Measurements from ENCODE around the gene NIFK. TPM values are rescaled to one million over a fixed set of nuclear protein-coding genes. Genes with fewer than 3 reads are reported as not detected.

NIFK gene
- total and polyA plus RNA-seq, 2 donors (not counting 1 experiment from before 2014, with no cell fraction given), result 9.2 to 56.3 TPM

- no peak overlapping the region for H3K27ac ChIP-seq (ENCODE audit: low read length in 2 of 2)
- no peak overlapping the region for H3K4me2 ChIP-seq (replicated peaks; ENCODE audit: low read depth, low read length, poor library complexity, severe bottlenecking)
- H2AFZ ChIP-seq (ENCODE audit: insufficient read depth, low read depth, low read length, poor library complexity, severe bottlenecking), result no peak overlapping the region
- no peak overlapping the region for H3K9ac ChIP-seq (ENCODE audit: low read length)
- WGBS (ENCODE audit: insufficient coverage), result 100% methylated on average over 2 of the region's 2 CpGs
- Mint-ChIP-seq H3K27ac (no peak overlapping the region), H3K9me3 (ENCODE audit: insufficient read depth) (no peaks in the 10 kb centered on the region), H3K4me3 (no peak overlapping the region), H3K4me1 (no peaks in the 10 kb centered on the region), H3K27me3 (no peaks in the 10 kb centered on the region)
- intact Hi-C loops (cut with micrococcal nuclease), result no loop called here
- H4K20me1 ChIP-seq (ENCODE audit: control insufficient read depth, insufficient read depth, low read length, poor library complexity, severe bottlenecking), result peaks cover 22% of the 10 kb centered on the region
- DNase-seq, result no peak
- H3K4me1 ChIP-seq (ENCODE audit: control insufficient read depth in 2 of 2, insufficient read depth in 2 of 2, low read length in 2 of 2), result no peaks in the 10 kb centered on the region
- H3K27me3 ChIP-seq (replicated peaks in 1 of 4; ENCODE audit: control extremely low read depth in 1 of 4, control insufficient read depth in 3 of 4, insufficient read depth in 4 of 4, low read length in 3 of 4), result no peaks in the 10 kb centered on the region
- CTCF ChIA-PET, result interaction anchor here (1.0 kb wide), 1 partner anchor 9 kb away, joined by 4 read pairs; no protein-coding TSS in a partner anchor
- POLR2A ChIA-PET, result no interaction called here
- H3K4me3 ChIP-seq (ENCODE audit: control extremely low read depth in 1 of 5, extremely low read depth in 1 of 5, insufficient read depth in 1 of 5, low read depth in 2 of 5, low read length in 4 of 5), result no peak overlapping the region
- TF ChIP-seq, protein P1, sequence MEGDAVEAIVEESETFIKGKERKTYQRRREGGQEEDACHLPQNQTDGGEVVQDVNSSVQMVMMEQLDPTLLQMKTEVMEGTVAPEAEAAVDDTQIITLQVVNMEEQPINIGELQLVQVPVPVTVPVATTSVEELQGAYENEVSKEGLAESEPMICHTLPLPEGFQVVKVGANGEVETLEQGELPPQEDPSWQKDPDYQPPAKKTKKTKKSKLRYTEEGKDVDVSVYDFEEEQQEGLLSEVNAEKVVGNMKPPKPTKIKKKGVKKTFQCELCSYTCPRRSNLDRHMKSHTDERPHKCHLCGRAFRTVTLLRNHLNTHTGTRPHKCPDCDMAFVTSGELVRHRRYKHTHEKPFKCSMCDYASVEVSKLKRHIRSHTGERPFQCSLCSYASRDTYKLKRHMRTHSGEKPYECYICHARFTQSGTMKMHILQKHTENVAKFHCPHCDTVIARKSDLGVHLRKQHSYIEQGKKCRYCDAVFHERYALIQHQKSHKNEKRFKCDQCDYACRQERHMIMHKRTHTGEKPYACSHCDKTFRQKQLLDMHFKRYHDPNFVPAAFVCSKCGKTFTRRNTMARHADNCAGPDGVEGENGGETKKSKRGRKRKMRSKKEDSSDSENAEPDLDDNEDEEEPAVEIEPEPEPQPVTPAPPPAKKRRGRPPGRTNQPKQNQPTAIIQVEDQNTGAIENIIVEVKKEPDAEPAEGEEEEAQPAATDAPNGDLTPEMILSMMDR (IDR thresholded peaks at IDR 0.05), result no peak
- no peak for TF ChIP-seq EZH2 (IDR thresholded peaks at IDR 0.05; ENCODE audit: borderline replicate concordance, insufficient read depth, low read depth, low read length, poor library complexity, severe bottlenecking)
- H3K9me3 ChIP-seq (ENCODE audit: control extremely low read depth in 1 of 3, control insufficient read depth in 2 of 3, insufficient read depth in 1 of 3, low read length in 2 of 3), result no peaks in the 10 kb centered on the region
- peaks cover 8 to 57% of the 10 kb centered on the region in 2 experiments for H3K36me3 ChIP-seq (replicated peaks in 1 of 2; ENCODE audit: control extremely low read depth in 1 of 2, control insufficient read depth in 1 of 2, extremely low read depth in 1 of 2, insufficient read depth in 2 of 2, low read length in 1 of 2)
- H3K79me2 ChIP-seq (ENCODE audit: control insufficient read depth, insufficient read depth, low read length), result peaks cover 28% of the 10 kb centered on the region
- ATAC-seq (ENCODE audit: low read depth), result no peak
Observed at GRCh38 chr2:121727332-121727731, 9.3 kb downstream of the NIFK start.

- CTCF ChIA-PET, result no interaction called here
- POLR2A ChIA-PET, result no interaction called here
- intact Hi-C loops (cut with micrococcal nuclease), result no loop called here
Observed at GRCh38 chr2:121723316-121723715, 13.4 kb downstream of the NIFK start.

More at GRCh38 chr2:121723316-121723715, 13.4 kb downstream of the NIFK start:
- Histone ChIP-seq H2AFZ (ENCODE audit: insufficient read depth, low read depth, low read length, poor library complexity, severe bottlenecking) (no peak overlapping the region), H3K36me3 (replicated peaks in 1 of 2; ENCODE audit: control extremely low read depth in 1 of 2, control insufficient read depth in 1 of 2, extremely low read depth in 1 of 2, insufficient read depth in 2 of 2, low read length in 1 of 2) (peaks cover 1 to 24% of the 10 kb centered on the region in 2 experiments), H3K79me2 (ENCODE audit: control insufficient read depth, insufficient read depth, low read length) (no peaks in the 10 kb centered on the region), H3K4me2 (replicated peaks; ENCODE audit: low read depth, low read length, poor library complexity, severe bottlenecking) (no peak overlapping the region), H3K4me1 (ENCODE audit: control insufficient read depth in 2 of 2, insufficient read depth in 2 of 2, low read length in 2 of 2) (peaks cover 0 to 6% of the 10 kb centered on the region in 2 donors), H3K27ac (ENCODE audit: low read length in 2 of 2) (no peak overlapping the region), H3K9ac (ENCODE audit: low read length) (no peak overlapping the region), H4K20me1 (ENCODE audit: control insufficient read depth, insufficient read depth, low read length, poor library complexity, severe bottlenecking) (no peaks in the 10 kb centered on the region), H3K27me3 (replicated peaks in 1 of 4; ENCODE audit: control extremely low read depth in 1 of 4, control insufficient read depth in 3 of 4, insufficient read depth in 4 of 4, low read length in 3 of 4) (no peaks in the 10 kb centered on the region), H3K9me3 (ENCODE audit: control extremely low read depth in 1 of 3, control insufficient read depth in 2 of 3, insufficient read depth in 1 of 3, low read length in 2 of 3) (no peaks in the 10 kb centered on the region), H3K4me3 (ENCODE audit: control extremely low read depth in 1 of 5, extremely low read depth in 1 of 5, insufficient read depth in 1 of 5, low read depth in 2 of 5, low read length in 4 of 5) (no peak overlapping the region)
- no peak overlapping the region for H3K27ac Mint-ChIP-seq
- DNase-seq (no peak), ATAC-seq (ENCODE audit: low read depth) (no peak)
- 95% methylated on average over 5 of the region's 5 CpGs for WGBS (ENCODE audit: insufficient coverage)
- H3K4me3 Mint-ChIP-seq, result no peak overlapping the region
- H3K9me3 Mint-ChIP-seq (ENCODE audit: insufficient read depth), result no peaks in the 10 kb centered on the region
- H3K4me1 Mint-ChIP-seq, result peaks cover 3% of the 10 kb centered on the region
- no peaks in the 10 kb centered on the region for H3K27me3 Mint-ChIP-seq
- TF ChIP-seq, protein P1 (IDR thresholded peaks at IDR 0.05), result no peak
- TF ChIP-seq EZH2 (IDR thresholded peaks at IDR 0.05; ENCODE audit: borderline replicate concordance, insufficient read depth, low read depth, low read length, poor library complexity, severe bottlenecking), result no peak
